ENCODE measurements around the gene FUT2. TPM values are rescaled to one million over a fixed set of nuclear protein-coding genes. Genes with fewer than 3 reads are reported as not detected.

The FUT2 gene
- total and polyA plus RNA-seq, 2 experiments from 2014 or later, result 0.25 TPM; not detected in 1

- peak overlapping the region; percentile 56 for H2AFZ ChIP-seq
- no peaks in the 10 kb centered on the region for H3K9me2 ChIP-seq (ENCODE audit: insufficient read depth)
- peak; percentile 81 for DNase-seq
- H3K4me1 ChIP-seq (ENCODE audit: insufficient read depth), result no peaks in the 10 kb centered on the region
- H3K36me3 ChIP-seq (ENCODE audit: low read depth), result no peaks in the 10 kb centered on the region
- H3K27ac ChIP-seq, result no peak overlapping the region
- H3K9me3 ChIP-seq (ENCODE audit: low read depth), result no peaks in the 10 kb centered on the region
- H3K4me2 ChIP-seq (ENCODE audit: unreplicated experiment), result peak overlapping the region; percentile 70
- H3F3A ChIP-seq (ENCODE audit: insufficient read depth), result peaks cover 4% of the 10 kb centered on the region; the same call in 1 of the 2 replicates
- WGBS, 2 experiments (ENCODE audit: low coverage in 1 of 2, low lambda C conversion rate in 2 of 2, missing lambda C conversion rate in 2 of 2), result 4 to 8% methylated on average over 62 to 87 of the region's 96 CpGs
- in situ Hi-C loops (cut with MboI), result no loop called here
- peaks cover 6% of the 10 kb centered on the region; the same call in 1 of the 2 replicates for H3K27me3 ChIP-seq (replicated peaks; ENCODE audit: insufficient read depth)
- no peaks in the 10 kb centered on the region for H4K20me1 ChIP-seq (ENCODE audit: insufficient read depth)
- TF ChIP-seq EZH2 (IDR thresholded peaks at IDR 0.05; ENCODE audit: insufficient read depth, poor library complexity, severe bottlenecking), result no peak
- TF ChIP-seq EZH2phosphoT487 (IDR thresholded peaks at IDR 0.05; ENCODE audit: insufficient read depth, low read depth), result no peak
- no peak overlapping the region for H3K9ac ChIP-seq
- H3K79me2 ChIP-seq (ENCODE audit: insufficient read depth), result no peaks in the 10 kb centered on the region
- H3K4me3 ChIP-seq, result peak overlapping the region; percentile 50
Measured at GRCh38 chr19:48738557-48739403, 43.0 kb downstream of the FUT2 start.

DNA sequence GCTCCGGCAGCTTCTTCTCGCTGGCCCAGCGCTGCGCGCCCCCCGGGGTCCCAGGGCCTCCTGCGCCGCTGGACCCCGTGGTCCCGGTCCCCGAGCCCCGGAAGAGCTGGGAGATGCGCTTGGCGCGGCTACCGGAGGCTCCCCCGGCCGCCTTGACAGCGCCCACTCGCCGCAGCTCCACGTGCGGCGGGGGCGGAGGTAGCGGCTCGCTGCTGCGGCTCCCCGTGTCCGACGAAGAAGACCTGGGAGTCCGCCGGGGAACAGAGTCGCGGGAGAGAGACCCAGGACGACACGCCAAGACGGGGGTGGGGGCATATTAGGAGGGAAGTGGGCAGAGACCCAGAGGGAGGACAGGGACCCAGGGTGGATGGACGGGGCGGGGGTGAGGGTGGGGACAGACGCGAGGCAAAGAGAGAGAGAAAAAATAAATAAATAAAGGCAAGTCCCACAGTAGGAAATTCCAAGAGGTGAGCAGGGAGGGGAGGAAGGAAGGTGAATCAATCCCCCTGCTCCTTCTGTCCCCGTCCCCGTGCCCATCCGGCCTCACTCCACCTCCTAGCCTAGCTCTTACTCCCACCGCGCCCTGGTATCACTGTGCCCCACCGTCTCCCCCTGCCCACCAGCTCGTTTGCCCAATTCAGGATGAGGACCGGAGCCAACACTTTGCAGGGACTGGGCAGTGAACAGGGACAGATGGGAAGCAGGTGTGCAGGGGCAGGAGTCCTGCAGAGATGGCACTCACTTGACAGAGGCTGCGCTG lies 43.8 kb downstream of the FUT2 start:
- Histone ChIP-seq H3K9me2 (ENCODE audit: insufficient read depth) (no peaks in the 10 kb centered on the region), H3K9me3 (ENCODE audit: low read depth) (no peaks in the 10 kb centered on the region), H4K20me1 (ENCODE audit: insufficient read depth) (no peaks in the 10 kb centered on the region), H3K36me3 (ENCODE audit: low read depth) (no peaks in the 10 kb centered on the region), H3K27me3 (replicated peaks; ENCODE audit: insufficient read depth) (peaks cover 6% of the 10 kb centered on the region; the same call in 1 of the 2 replicates), H3F3A (ENCODE audit: insufficient read depth) (peaks cover 4% of the 10 kb centered on the region; the same call in 1 of the 2 replicates), H3K4me1 (ENCODE audit: insufficient read depth) (no peaks in the 10 kb centered on the region), H3K27ac (no peak overlapping the region), H3K79me2 (ENCODE audit: insufficient read depth) (no peaks in the 10 kb centered on the region), H2AFZ (peak overlapping the region; percentile 56), H3K4me3 (peak overlapping the region; percentile 50), H3K9ac (no peak overlapping the region), H3K4me2 (ENCODE audit: unreplicated experiment) (no peak overlapping the region)
- DNase-seq, result no peak
- WGBS, 2 experiments (ENCODE audit: low coverage in 1 of 2, low lambda C conversion rate in 2 of 2, missing lambda C conversion rate in 2 of 2), result 30 to 34% methylated on average over 44 to 47 of the region's 51 CpGs
- in situ Hi-C loops (cut with MboI), result no loop called here
- TF ChIP-seq EZH2phosphoT487 (IDR thresholded peaks at IDR 0.05; ENCODE audit: insufficient read depth, low read depth), result no peak
- TF ChIP-seq EZH2 (IDR thresholded peaks at IDR 0.05; ENCODE audit: insufficient read depth, poor library complexity, severe bottlenecking), result no peak

DNA sequence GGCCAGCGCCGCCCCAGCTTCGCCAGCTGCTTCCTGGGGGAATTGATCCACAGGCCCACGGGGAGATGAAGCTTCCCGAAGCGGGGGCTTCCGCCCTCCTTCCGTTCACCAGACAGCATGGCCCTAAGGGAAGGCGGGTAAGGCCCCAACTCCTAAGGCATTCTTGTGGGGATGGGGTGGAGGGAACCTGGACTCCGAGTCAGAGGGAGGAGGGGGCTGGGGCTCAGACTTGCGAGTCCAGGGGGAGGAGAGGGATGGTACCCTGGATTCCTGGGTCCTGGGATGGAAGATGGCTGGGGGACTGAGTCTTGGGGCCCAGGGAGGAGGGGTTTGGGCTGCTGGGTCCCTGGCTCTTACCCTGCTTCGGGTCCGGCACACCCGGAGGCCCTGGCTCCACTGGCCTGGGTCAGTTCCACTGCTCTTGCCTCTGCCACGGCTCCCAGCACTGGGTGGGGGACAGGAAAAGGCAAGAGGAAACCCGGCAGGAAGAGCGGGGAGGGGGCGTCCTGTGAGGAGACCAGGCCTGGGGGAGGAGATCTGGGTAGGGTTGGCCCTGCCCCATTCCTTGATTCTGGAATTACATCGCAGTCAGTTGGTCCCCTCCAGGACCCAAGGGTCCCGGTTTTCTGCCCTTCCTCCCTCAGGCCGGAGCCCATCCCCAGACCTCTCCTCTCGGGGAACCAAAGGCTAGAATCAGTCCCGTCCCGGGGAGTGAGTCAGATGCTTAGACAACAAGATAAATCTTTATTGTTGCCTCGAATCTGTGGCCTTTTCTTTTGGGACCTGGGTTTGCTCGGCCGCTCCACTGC lies 44.6 kb downstream of the FUT2 start, which contains the start of gene RASIP1:
Gene RASIP1, minus strand, starts transcription at position 447 of the 809 bp plus-strand sequence. Its CDS starts 328 bp downstream, at position 119.
- no peaks in the 10 kb centered on the region for H3K36me3 ChIP-seq (ENCODE audit: low read depth)
- in situ Hi-C loops (cut with MboI), result no loop called here
- H3K4me1 ChIP-seq (ENCODE audit: insufficient read depth), result no peaks in the 10 kb centered on the region
- WGBS, 2 experiments (ENCODE audit: low coverage in 1 of 2, low lambda C conversion rate in 2 of 2, missing lambda C conversion rate in 2 of 2), result 59 to 68% methylated on average over 24 to 27 of the region's 27 CpGs
- TF ChIP-seq EZH2phosphoT487 (IDR thresholded peaks at IDR 0.05; ENCODE audit: insufficient read depth, low read depth) (no peak), EZH2 (IDR thresholded peaks at IDR 0.05; ENCODE audit: insufficient read depth, poor library complexity, severe bottlenecking) (no peak)
- H3K9me3 ChIP-seq (ENCODE audit: low read depth), result no peaks in the 10 kb centered on the region
- H2AFZ ChIP-seq, result peak within 1 kb of the TSS; percentile 56
- H3K4me3 ChIP-seq, result no peak within 1 kb of the TSS
- H3K27me3 ChIP-seq (replicated peaks; ENCODE audit: insufficient read depth), result peaks cover 2% of the 10 kb centered on the region; the same call in 1 of the 2 replicates
- H3F3A ChIP-seq (ENCODE audit: insufficient read depth), result peaks cover 4% of the 10 kb centered on the region; the same call in 1 of the 2 replicates
- H3K9ac ChIP-seq, result no peak within 1 kb of the TSS
- no peak within 1 kb of the TSS for H3K27ac ChIP-seq
- no peak for DNase-seq
- H3K9me2 ChIP-seq (ENCODE audit: insufficient read depth), result no peaks in the 10 kb centered on the region
- no peak within 1 kb of the TSS for H3K4me2 ChIP-seq (ENCODE audit: unreplicated experiment)
- H4K20me1 ChIP-seq (ENCODE audit: insufficient read depth), result no peaks in the 10 kb centered on the region
- no peaks in the 10 kb centered on the region for H3K79me2 ChIP-seq (ENCODE audit: insufficient read depth)
